Esophagus muscularis mucosa (tissue), 4 donors: ENCODE measurements around the gene XRCC4. TPM values are rescaled to one million over a fixed set of nuclear protein-coding genes. Genes with fewer than 3 reads are reported as not detected.

ENCODE experiments used
- DNase-seq: peaks from one replicate; pipeline ENCODE4 v3.0.0-alpha.2; 2017; ENCODE audit errors: extremely low spot score
- H3K27ac ChIP-seq, 4 donors: fragments of 200-600 bp; sonication (generic); replicated peaks in 1 of 4; 1 replicate in 3 of 4; 2 replicates in 1 of 4; pipeline ENCODE4 v1.5.1; 2016 to 2019; ENCODE audit warnings: mild to moderate bottlenecking in 1 of 4
- H3K27me3 ChIP-seq, 4 donors: fragments of 200-600 bp; sonication (generic); one replicate each; pipeline versions ENCODE4 v1.5.1 to v1.6.0; 2016 to 2019
- H3K36me3 ChIP-seq, 4 donors: fragments of 200-600 bp; sonication (generic); one replicate each; pipeline ENCODE4 v1.5.1; 2016 to 2019
- H3K4me1 ChIP-seq, 4 donors: fragments of 200-600 bp; sonication (generic); one replicate each; pipeline ENCODE4 v1.5.1; 2016 to 2019
- H3K4me3 ChIP-seq, 4 donors: fragments of 200-600 bp; sonication (generic); 1 replicate in 2 of 4; 2 replicates in 2 of 4; pipeline ENCODE4 v1.5.1; 2016 to 2019; ENCODE audit warnings: mild to moderate bottlenecking in 4 of 4, moderate library complexity in 1 of 4
- H3K9me3 ChIP-seq, 4 donors: fragments of 200-600 bp; sonication (generic); 1 replicate in 3 of 4; 2 replicates in 1 of 4; pipeline ENCODE4 v1.5.1; 2016 to 2019
- EP300 ChIP-seq: sonication (generic); formaldehyde crosslinking; IDR thresholded peaks from one replicate; pipeline ENCODE4 v1.6.1; 2017; ENCODE audit warnings: antibody characterized with exemption
- POLR2A ChIP-seq: fragments of 450-650 bp; IDR thresholded peaks from one replicate; pipeline ENCODE4 v1.6.1; 2017; ENCODE audit warnings: antibody characterized with exemption, moderate library complexity, mild to moderate bottlenecking, low read depth
- POLR2AphosphoS5 ChIP-seq, 2 donors: sonication (generic); formaldehyde crosslinking; IDR thresholded peaks; one replicate each; pipeline ENCODE4 v1.6.1; 2017; ENCODE audit warnings: antibody characterized with exemption in 2 of 2
- WGBS: methylation state at CpG from one replicate; pipeline ENCODE4 v1.1.5; 2018; 5-methylcytosine and 5-hydroxymethylcytosine counted together
- intact Hi-C: fragments of 100-400 bp; cut with DNase I; formaldehyde crosslinking; loops from one replicate; pipeline ENCODE4 v1.15.1; 2023
- total RNA-seq, 4 donors: library from RNA; depleted of rRNA; stranded (reverse); fragments of >200 nt; gene quantifications; one replicate each; pipeline versions ENCODE4 v1.1.0 to v1.2.1, GENCODE V29; 2016
- TF ChIP-seq, protein P1 (sequence below), 3 experiments: fragments of 200-600 bp in 2 of 3; fragments of 450-650 bp in 1 of 3; sonication (generic) in 2 of 3; IDR thresholded peaks; one replicate each; pipeline ENCODE4 v1.5.1; 2017 to 2019; ENCODE audit warnings: antibody characterized with exemption in 3 of 3, mild to moderate bottlenecking in 2 of 3, moderate library complexity in 1 of 3

The XRCC4 gene
- total RNA-seq, 4 donors from 2014 or later: 4.5 to 7.1 (median 5.3) TPM

DNA sequence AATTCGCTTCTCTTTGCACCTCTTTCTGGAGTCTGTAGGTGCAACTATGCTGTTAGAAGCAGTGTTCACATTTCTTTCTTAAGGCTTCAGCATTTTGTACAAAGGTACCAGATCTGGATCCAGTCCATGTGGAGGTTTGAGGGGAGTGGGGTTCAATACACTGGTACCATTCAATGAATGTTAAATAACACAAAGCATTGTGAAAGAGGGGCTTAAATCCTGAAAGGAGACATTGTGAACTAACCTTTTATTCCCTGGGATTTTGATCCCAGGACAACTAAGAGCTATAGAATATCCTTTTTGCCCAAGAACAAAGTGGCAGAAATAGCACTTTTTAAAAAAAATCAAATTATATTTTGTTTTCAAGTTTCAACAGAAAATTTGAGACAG is 286.5 kb downstream of the XRCC4 start:
- Histone ChIP-seq H3K4me1 (no peaks in the 10 kb centered on the region), H3K36me3 (no peaks in the 10 kb centered on the region), H3K27ac (no peak overlapping the region), H3K27me3 (no peaks in the 10 kb centered on the region), H3K4me3 (no peak overlapping the region), H3K9me3 (peaks cover 0 to 8% (median 3%) of the 10 kb centered on the region in 4 donors)
- no peak for DNase-seq
- TF ChIP-seq EP300: no peak
- TF ChIP-seq, protein P1, sequence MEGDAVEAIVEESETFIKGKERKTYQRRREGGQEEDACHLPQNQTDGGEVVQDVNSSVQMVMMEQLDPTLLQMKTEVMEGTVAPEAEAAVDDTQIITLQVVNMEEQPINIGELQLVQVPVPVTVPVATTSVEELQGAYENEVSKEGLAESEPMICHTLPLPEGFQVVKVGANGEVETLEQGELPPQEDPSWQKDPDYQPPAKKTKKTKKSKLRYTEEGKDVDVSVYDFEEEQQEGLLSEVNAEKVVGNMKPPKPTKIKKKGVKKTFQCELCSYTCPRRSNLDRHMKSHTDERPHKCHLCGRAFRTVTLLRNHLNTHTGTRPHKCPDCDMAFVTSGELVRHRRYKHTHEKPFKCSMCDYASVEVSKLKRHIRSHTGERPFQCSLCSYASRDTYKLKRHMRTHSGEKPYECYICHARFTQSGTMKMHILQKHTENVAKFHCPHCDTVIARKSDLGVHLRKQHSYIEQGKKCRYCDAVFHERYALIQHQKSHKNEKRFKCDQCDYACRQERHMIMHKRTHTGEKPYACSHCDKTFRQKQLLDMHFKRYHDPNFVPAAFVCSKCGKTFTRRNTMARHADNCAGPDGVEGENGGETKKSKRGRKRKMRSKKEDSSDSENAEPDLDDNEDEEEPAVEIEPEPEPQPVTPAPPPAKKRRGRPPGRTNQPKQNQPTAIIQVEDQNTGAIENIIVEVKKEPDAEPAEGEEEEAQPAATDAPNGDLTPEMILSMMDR (IDR thresholded peaks at IDR 0.05): no peak
- no peak for TF ChIP-seq POLR2AphosphoS5 (IDR thresholded peaks at IDR 0.05)
- no peak for TF ChIP-seq POLR2A
- intact Hi-C loops: no loop called here
- 84% methylated on average over 1 of the region's 1 CpG for WGBS

DNA sequence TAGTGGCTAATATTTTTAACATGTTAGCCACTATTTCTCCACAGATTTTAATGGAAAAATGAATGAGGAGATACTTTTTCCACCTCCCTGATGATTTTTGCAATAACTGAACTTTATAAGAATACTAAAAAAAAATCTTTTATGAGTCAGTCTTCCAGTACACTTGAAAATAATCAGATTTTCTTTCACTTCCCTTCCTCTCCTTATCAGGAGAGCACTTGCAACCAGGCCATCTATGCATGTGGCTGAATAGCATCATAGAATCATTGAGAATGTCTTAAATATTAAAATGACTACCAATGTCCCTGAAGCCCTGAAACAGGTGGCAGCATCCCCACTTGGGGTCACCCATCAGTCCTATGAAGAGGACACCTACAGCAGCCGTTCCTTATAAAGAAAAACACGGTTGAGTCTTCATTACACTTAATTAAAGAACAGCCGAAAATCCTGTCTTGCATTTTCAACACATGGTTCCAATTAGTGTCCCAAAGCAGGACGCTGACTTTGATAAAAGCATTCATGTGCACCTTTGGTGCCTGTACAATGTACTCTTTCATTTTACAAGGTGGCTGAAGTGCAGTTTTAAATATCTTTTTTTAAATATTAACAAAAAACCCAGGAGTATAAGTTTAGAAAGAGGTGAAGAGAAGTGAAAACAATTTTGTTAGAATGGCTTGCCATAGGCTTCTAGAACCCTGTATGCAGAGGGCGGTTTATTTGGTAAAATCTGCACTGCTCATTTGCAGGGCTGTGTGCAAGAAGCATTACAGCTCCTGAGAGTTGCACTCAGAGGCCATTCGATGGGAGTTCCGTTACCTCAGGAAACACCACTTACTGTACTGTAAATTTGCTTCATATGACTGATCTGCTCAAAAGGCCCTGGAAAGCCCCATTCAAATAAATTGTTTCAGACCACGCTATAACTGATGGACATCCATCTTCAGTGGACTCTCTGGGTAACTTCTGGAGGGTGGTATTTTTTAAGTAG is 287.3 kb downstream of the XRCC4 start:
- DNase-seq: no peak
- Histone ChIP-seq H3K27me3 (no peaks in the 10 kb centered on the region), H3K36me3 (no peaks in the 10 kb centered on the region), H3K4me1 (no peaks in the 10 kb centered on the region), H3K27ac (no peak overlapping the region), H3K9me3 (peaks cover 0 to 8% (median 3%) of the 10 kb centered on the region in 4 donors), H3K4me3 (no peak overlapping the region)
- intact Hi-C loops: no loop called here
- TF ChIP-seq, protein P1 (IDR thresholded peaks at IDR 0.05): no peak
- no peak for TF ChIP-seq EP300
- TF ChIP-seq POLR2AphosphoS5 (IDR thresholded peaks at IDR 0.05): no peak
- no peak for TF ChIP-seq POLR2A
- WGBS: 76% methylated on average over 6 of the region's 8 CpGs

DNA sequence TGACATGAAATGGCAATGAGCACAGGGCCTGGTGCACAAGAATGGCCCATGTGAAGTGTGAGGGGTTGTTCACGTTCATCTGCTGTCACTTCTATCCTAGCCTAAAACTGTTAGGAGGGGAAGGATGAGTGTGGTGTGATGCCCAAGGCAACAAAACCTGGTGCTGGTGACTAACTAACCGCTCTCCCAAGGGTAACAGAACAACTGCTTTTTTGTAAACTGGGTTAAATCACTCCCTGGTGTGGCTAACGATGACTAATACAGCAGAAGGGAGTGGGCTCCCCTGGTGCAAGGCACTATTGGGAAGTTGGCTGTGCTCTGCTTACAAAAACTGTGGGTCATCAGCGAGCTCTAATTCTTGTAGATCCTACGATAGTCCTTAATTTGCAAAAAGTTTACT is 291.0 kb downstream of the XRCC4 start:
- TF ChIP-seq POLR2A: no peak
- Histone ChIP-seq H3K27me3 (no peaks in the 10 kb centered on the region), H3K9me3 (no peaks in the 10 kb centered on the region), H3K27ac (peak overlapping the region in 1 of 4 donors; percentile 2), H3K4me1 (no peaks in the 10 kb centered on the region), H3K4me3 (no peak overlapping the region), H3K36me3 (no peaks in the 10 kb centered on the region)
- 77% methylated on average over 5 of the region's 5 CpGs for whole genome bisulfite sequencing
- DNase-seq: no peak
- intact Hi-C loops: no loop called here

DNA sequence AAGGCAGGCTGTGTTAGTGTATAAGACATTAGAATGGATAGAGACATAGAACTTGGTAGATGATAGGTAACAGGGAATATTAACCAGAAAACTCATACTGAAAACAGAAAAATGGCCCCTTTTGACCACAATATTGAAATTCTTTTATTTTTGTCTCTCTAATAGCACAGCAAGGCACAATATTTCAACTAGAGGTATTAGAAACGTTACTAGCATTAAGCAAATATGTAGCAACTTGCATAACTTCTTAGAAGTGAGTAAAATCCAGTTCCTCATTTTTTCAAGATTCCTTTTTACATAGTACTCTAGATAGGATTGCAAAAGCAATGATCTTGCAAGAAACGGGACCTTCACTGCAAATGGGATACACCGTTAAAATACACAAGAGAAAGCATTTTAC is 291.5 kb downstream of the XRCC4 start:
- TF ChIP-seq EP300: no peak
- TF ChIP-seq POLR2A: no peak
- WGBS: 71% methylated on average over 3 of the region's 3 CpGs
- Histone ChIP-seq H3K27me3 (no peaks in the 10 kb centered on the region), H3K9me3 (no peaks in the 10 kb centered on the region), H3K4me1 (no peaks in the 10 kb centered on the region), H3K4me3 (no peak overlapping the region), H3K36me3 (no peaks in the 10 kb centered on the region), H3K27ac (peak overlapping the region in 2 of 4 donors; percentile 2 to 5)
- DNase-seq: no peak
- intact Hi-C loops: no loop called here

DNA sequence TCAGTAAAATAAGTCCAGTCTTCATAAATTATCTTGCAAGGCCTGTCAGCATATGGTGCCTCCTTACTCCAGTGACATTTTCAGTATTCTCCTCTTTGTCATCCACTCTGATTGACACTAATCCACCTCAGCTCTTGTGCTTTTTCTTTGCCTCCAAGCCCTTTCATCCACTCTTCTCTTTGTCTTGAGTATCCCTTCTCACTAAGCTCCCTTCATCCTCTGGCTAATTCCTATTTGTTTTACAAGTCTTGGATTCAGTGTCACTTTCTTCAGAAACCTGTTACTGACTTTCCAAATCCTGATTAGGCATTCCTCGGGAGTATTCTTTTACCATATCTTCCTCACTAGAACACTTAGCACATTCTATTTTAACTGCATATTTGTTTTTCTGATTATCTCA is 293.6 kb downstream of the XRCC4 start:
- no peak overlapping the region for H3K27ac ChIP-seq
- H3K9me3 ChIP-seq: no peaks in the 10 kb centered on the region
- no peak overlapping the region for H3K4me3 ChIP-seq
- intact Hi-C loops: no loop called here
- TF ChIP-seq POLR2AphosphoS5 (IDR thresholded peaks at IDR 0.05) (no peak), EP300 (no peak), POLR2A (no peak)
- TF ChIP-seq, protein P1 (IDR thresholded peaks at IDR 0.05): no peak
- no peak for DNase-seq
- H3K27me3 ChIP-seq: no peaks in the 10 kb centered on the region
- H3K36me3 ChIP-seq: no peaks in the 10 kb centered on the region
- 94% methylated on average over 1 of the region's 1 CpG for WGBS
- peaks cover 0 to 7% (median 0%) of the 10 kb centered on the region in 4 donors for H3K4me1 ChIP-seq
